KBM-7 (cell line): Measurements from ENCODE around the gene SEMA6D.

ENCODE experiments used
- DNase-seq: peaks from one replicate; pipeline ENCODE4 v3.0.0-alpha.2; 2015
- in situ Hi-C: fragments of 300-500 bp; cut with MboI; formaldehyde crosslinking; loops from 2 replicates; pipeline ENCODE4 v1.14.3; 2020; ENCODE audit warnings: low sequenced_read_pairs, low pct_unique_long_range_greater_than_20kb, mixed read lengths

SEMA6D gene, protein sequence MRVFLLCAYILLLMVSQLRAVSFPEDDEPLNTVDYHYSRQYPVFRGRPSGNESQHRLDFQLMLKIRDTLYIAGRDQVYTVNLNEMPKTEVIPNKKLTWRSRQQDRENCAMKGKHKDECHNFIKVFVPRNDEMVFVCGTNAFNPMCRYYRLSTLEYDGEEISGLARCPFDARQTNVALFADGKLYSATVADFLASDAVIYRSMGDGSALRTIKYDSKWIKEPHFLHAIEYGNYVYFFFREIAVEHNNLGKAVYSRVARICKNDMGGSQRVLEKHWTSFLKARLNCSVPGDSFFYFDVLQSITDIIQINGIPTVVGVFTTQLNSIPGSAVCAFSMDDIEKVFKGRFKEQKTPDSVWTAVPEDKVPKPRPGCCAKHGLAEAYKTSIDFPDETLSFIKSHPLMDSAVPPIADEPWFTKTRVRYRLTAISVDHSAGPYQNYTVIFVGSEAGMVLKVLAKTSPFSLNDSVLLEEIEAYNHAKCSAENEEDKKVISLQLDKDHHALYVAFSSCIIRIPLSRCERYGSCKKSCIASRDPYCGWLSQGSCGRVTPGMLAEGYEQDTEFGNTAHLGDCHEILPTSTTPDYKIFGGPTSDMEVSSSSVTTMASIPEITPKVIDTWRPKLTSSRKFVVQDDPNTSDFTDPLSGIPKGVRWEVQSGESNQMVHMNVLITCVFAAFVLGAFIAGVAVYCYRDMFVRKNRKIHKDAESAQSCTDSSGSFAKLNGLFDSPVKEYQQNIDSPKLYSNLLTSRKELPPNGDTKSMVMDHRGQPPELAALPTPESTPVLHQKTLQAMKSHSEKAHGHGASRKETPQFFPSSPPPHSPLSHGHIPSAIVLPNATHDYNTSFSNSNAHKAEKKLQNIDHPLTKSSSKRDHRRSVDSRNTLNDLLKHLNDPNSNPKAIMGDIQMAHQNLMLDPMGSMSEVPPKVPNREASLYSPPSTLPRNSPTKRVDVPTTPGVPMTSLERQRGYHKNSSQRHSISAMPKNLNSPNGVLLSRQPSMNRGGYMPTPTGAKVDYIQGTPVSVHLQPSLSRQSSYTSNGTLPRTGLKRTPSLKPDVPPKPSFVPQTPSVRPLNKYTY

GRCh38 chr15:47717036-47717612 is at the start of gene SEMA6D:
Gene SEMA6D, plus strand, starts transcription at chr15:47717505. Its CDS starts 42,294 bp downstream, at chr15:47759799.
- in situ Hi-C loops = no loop called here
- no peak for DNase-seq

DNA sequence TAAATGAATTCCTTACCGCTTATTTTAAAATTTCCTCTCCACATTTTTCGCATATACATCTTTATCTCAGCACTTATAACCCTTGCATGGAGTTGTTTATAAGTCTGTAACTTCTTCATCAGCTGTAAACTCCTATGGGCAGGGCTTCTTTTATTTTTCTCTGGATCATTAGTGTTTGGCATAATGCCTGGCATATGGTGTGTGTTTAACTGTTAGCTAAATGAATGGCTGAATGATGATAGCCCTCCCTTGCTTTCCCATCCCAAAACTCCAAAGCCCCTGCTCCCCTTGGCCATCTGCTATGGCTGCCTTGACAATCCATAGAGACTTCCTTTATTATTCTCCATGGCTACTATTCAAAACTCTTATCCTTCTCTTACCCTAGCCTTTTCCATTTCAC is 48.1 kb upstream of the SEMA6D start:
- in situ Hi-C loops = no loop called here
- no peak for DNase-seq

GRCh38 chr15:47670365-47670764 is 46.9 kb upstream of the SEMA6D start:
- in situ Hi-C loops = no loop called here
- DNase-seq = no peak

GRCh38 chr15:47673232-47673761 is 44.0 kb upstream of the SEMA6D start:
- in situ Hi-C loops = no loop called here
- no peak for DNase-seq

DNA sequence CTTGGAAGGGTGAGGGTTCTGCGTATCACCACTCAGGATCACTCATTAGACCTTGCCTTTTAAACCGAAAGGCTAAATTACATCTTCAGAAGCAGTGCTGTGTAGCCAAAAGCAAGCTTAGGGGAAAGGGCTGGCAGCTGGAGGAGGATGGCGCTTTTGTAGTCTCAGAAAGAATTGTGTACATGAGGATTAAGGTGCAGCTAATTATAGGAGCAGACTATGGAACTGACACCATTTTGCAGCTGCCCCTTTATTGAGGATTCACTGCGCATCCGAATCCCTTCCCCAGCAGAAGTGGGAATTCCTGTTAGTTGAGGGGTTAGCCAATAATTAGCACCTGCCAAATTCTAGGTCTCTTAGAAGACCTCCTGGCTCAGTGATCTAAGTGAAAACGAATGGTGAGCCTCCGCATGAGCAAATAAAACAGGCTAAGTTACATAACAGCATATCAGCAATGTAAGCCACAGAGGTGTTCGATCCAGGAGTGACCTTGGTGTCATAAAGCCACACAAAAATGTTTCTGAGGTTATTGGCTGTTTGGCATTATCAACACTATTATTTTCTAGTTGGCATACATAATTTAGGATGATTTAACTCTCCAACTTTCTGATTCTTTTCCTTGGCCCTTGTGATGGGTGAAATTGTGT is 42.6 kb upstream of the SEMA6D start:
- no peak for DNase-seq
- in situ Hi-C loops = no loop called here

GRCh38 chr15:47675735-47676134 is 41.6 kb upstream of the SEMA6D start:
- no peak for DNase-seq
- in situ Hi-C loops = no loop called here

DNA sequence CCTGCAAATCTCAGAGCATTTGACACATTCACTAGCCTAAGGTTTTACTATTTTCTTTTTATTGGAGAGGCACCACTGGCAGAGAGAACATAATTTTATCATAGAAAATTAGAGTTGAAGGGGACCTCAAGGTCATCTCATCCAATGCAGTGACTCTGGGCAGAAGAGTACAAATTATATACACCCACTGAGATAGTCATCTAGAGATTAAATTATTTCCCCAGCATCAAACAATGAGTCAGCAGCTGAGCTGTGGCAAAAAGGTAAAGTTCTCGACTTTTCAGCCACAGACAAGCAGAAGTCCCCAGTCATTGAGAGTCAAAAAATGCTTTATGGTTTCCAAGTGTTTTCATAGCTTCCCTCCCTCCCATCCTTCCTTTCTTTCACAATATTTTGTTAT is 39.3 kb upstream of the SEMA6D start:
- in situ Hi-C loops = no loop called here
- DNase-seq = no peak

- no peak for DNase-seq
- in situ Hi-C loops = no loop called here
Observed at GRCh38 chr15:47682661-47683060, 34.6 kb upstream of the SEMA6D start.

GRCh38 chr15:47685141-47685870 is 32.0 kb upstream of the SEMA6D start:
- DNase-seq = no peak
- in situ Hi-C loops = no loop called here

DNA sequence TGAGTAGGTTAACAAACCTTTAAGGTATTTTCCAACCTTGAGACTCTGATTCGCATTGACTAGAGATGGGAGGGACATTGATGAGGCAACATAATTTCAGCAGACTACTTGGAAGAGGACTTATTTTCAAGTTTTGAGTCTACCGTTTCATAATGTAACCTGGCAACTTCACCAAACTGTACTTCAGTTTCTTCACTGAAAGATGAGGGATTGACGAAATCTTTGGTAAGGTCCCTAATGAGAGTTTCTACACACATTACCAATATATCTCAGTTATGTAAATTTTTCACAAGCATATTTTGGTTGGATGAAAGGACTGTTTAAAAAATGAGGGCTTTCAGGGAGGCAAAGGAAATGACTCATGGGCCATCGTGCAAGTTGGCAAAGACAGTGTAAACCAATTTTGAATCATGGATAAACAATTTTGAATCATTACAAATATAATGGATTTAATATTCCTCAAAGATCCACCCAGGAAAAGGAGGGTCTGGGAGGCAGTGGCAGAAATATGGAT is 28.7 kb upstream of the SEMA6D start:
- in situ Hi-C loops = no loop called here
- no peak for DNase-seq

- in situ Hi-C loops = no loop called here
- DNase-seq = no peak
Observed at GRCh38 chr15:47689660-47690059, 27.6 kb upstream of the SEMA6D start.

DNA sequence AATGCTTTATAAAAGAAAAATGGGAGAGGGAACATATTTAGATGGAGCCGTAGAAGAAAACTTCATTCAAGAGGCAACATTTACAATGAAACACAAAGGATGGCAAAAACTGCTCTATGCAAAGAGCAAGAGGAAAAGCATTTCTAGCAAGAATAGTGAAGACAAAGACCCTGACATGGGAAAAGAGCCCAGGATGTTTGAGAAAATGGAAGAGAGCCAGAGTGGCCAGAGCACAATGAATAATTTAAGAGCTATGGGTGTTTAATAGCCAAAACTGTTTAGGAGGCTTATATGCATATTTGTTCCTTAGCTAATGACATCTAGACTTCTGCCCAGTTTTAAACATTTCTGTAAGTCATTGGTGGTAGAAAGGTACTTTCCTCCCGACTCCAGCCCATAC is 25.4 kb upstream of the SEMA6D start:
- no peak for DNase-seq
- in situ Hi-C loops = no loop called here

- DNase-seq = no peak
- in situ Hi-C loops = no loop called here
Observed at GRCh38 chr15:47696351-47696750, 21.0 kb upstream of the SEMA6D start.

DNA sequence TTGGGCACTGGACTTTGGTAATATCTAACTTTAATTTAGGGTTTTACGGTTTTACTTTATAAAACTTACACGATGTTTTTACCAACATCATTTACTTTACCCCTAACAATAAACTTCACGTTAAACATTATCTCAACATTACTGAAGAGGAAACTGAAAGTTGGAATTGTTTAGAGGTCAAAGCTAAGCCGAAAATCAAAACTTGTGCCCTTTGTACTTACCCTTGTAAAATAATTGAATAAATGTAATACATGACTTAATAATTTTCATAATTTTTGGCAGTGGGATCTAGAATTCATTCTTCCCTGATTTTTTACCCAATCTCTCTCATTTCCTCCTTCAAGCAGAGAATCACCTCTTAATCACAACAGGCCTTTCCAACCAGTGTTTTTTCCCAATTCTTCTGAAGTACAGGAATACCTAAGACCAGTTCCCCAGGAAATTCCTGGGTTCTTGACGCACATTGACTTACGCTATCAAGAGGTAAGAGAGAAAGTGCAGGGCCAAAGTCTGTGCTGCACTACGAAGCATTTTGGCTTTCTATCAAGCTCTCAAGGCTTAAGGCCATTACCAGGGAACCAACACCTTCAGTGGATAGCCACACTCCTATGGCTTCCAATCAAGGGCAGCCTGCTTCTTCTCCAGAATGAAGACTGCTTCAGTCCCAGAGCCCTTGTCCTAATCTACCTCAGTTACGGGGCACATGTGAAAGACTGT is 11.9 kb upstream of the SEMA6D start:
- in situ Hi-C loops = no loop called here
- DNase-seq = no peak

DNA sequence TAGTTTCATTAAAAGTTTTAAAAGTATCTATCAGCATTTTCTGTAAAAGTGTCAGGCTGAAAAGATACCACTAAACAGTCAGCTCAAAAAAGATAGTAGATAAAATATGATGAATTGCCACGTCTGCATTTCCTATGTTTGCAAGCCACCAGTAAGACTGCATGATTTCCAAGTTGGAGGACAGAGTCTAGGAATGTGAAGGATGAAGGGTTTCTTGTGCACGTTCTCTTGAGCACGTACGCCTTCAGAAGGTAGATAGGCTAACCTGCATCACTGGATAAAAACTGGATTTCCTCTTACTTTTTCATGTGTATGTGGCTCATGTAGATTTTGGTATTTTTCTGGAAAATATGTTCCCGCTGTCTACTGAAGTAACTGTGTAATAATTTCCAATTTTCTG is 9.9 kb upstream of the SEMA6D start:
- in situ Hi-C loops = no loop called here
- DNase-seq = no peak

GRCh38 chr15:47708161-47708980 is 8.9 kb upstream of the SEMA6D start:
- in situ Hi-C loops = no loop called here
- no peak for DNase-seq

DNA sequence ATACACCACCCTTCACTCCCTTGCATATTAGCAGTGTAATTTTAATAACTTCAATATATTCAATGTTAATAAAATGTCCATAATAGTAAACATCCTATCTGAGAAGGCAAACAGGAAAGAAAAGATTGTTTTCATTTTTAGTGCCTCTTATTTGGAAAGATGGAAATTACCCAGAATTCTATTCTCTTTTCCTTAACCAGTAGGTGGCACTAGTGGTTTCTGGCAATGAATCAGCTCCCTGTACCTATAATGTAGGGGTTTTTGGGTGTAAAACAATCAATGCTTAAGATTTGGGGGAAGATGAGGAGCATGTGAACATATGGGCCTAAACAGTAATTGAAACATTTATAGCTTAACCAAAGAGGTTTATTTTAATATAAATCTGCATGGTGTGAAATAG is 5.7 kb upstream of the SEMA6D start:
- in situ Hi-C loops = no loop called here
- peak; percentile 8 for DNase-seq
